HCT116 (cell line): ENCODE measurements around the gene ESX1. TPM values are rescaled to one million over a fixed set of nuclear protein-coding genes. Genes with fewer than 3 reads are reported as not detected.

Experiments
- ATAC-seq: fragments of 200-7000 bp; cut with Tn5 transposase; 2 replicates; pipeline ENCODE4 v1.9.1; 2020; ENCODE audit warnings: mild to moderate bottlenecking, moderate library complexity
- BruUV-seq: library from RNA; stranded (reverse); fragments of 400-500 nt; replicated peaks from 2 replicates; lab custom pipeline; 2021; lab: Mats Ljungman, UMichigan
- CTCF ChIA-PET: fragments of 300-600 bp; sonication (Branson Sonifier 250); formaldehyde crosslinking; loops from one replicate; lab custom pipeline; 2021; ENCODE audit warnings: antibody characterized with exemption; lab: Charles Lee
- POLR2A ChIA-PET: fragments of 300-600, 350-600 bp; sonication (Branson Sonifier 250); formaldehyde crosslinking; loops from one replicate; lab custom pipeline; 2021; ENCODE audit warnings: antibody characterized with exemption; lab: Charles Lee
- RAD21 ChIA-PET, 2 experiments: fragments of 300-600 bp; sonication (Branson Sonifier 250); formaldehyde crosslinking; loops; one replicate each; lab custom pipeline; 2023; ENCODE audit warnings: low total read pairs in 2 of 2; ENCODE audit not compliant: uncharacterized antibody in 2 of 2, unreplicated experiment in 2 of 2, low non-redundant PET in 1 of 2; lab: Charles Lee
- DNase-seq: peaks from one replicate; pipeline ENCODE4 v3.0.0-alpha.2; 2010; ENCODE audit warnings: low read depth, low spot score
- H2AFZ ChIP-seq: fragments of 200-600 bp; shearing (Covaris generic), sonication (generic); 2 replicates; pipeline ENCODE4 v1.6.1; 2017; ENCODE audit warnings: low read depth, mixed run types, mixed read lengths, antibody characterized with exemption, low read length; ENCODE audit not compliant: poor library complexity, severe bottlenecking
- H3K27ac ChIP-seq: 2 replicates; pipeline ENCODE4 v1.5.1; 2012; ENCODE audit warnings: low read depth, low read length
- H3K27me3 ChIP-seq: fragments of 200-600 bp; sonication (generic); 2 replicates; pipeline ENCODE4 v1.6.1; 2016; ENCODE audit warnings: mixed run types, low read length, mixed read lengths; ENCODE audit not compliant: insufficient read depth
- H3K36me3 ChIP-seq, 2 experiments: fragments of 200-500 bp in 1 of 2; fragments of 200-600 bp in 1 of 2; sonication (Bioruptor generic) in 1 of 2; sonication (generic) in 1 of 2; 2 replicates each; pipeline versions ENCODE4 v1.5.1 to v1.6.1; 2014 to 2016; ENCODE audit warnings: low read length in 2 of 2, inconsistent platforms in 1 of 2, mixed read lengths in 1 of 2, mixed run types in 1 of 2; ENCODE audit not compliant: insufficient read depth in 2 of 2, control insufficient read depth in 1 of 2
- H3K4me1 ChIP-seq, 2 experiments: fragments of 200-600 bp in 1 of 2; sonication (generic) in 1 of 2; 2 replicates each; pipeline versions ENCODE4 v1.5.1 to v1.6.1; 2012 to 2017; ENCODE audit warnings: low read length in 2 of 2, inconsistent platforms in 1 of 2, mild to moderate bottlenecking in 1 of 2, mixed read lengths in 1 of 2, mixed run types in 1 of 2, moderate library complexity in 1 of 2; ENCODE audit not compliant: insufficient read depth in 2 of 2, control insufficient read depth in 1 of 2
- H3K4me2 ChIP-seq: fragments of 200-600 bp; sonication (generic); 2 replicates; pipeline ENCODE4 v1.6.1; 2017; ENCODE audit warnings: mixed run types, low read length, mixed read lengths
- H3K4me3 ChIP-seq, 2 experiments: fragments of 200-600 bp in 1 of 2; sonication (generic) in 1 of 2; replicated peaks in 1 of 2; 2 replicates each; pipeline ENCODE4 v1.5.1; 2011 to 2016; ENCODE audit warnings: low read length in 2 of 2, control low read depth in 1 of 2, low read depth in 1 of 2, mild to moderate bottlenecking in 1 of 2, mixed read lengths in 1 of 2, mixed run types in 1 of 2
- H3K79me2 ChIP-seq: fragments of 200-600 bp; sonication (generic); 2 replicates; pipeline ENCODE4 v1.6.1; 2017; ENCODE audit warnings: mild to moderate bottlenecking, mixed run types, low read length, moderate library complexity, mixed read lengths; ENCODE audit not compliant: insufficient read depth
- H3K9ac ChIP-seq: fragments of 200-600 bp; sonication (generic); 2 replicates; pipeline ENCODE4 v1.6.1; 2016; ENCODE audit warnings: low read length, mixed read lengths
- H3K9me2 ChIP-seq: fragments of 200-600 bp; sonication (generic), shearing (Covaris generic); 2 replicates; pipeline ENCODE4 v1.6.1; 2017; ENCODE audit warnings: mixed run types, mild to moderate bottlenecking, moderate library complexity; ENCODE audit not compliant: insufficient read depth
- H3K9me3 ChIP-seq, 2 experiments: fragments of 200-500 bp in 1 of 2; fragments of 200-600 bp in 1 of 2; sonication (Bioruptor generic) in 1 of 2; sonication (generic) in 1 of 2; 2 replicates each; pipeline ENCODE4 v1.6.1; 2014 to 2017; ENCODE audit warnings: low read length in 2 of 2, mixed read lengths in 2 of 2, inconsistent platforms in 1 of 2, low read depth in 1 of 2, mild to moderate bottlenecking in 1 of 2, mixed run types in 1 of 2, moderate library complexity in 1 of 2; ENCODE audit not compliant: control insufficient read depth in 1 of 2, insufficient read depth in 1 of 2
- H4K20me1 ChIP-seq: fragments of 200-600 bp; sonication (generic), shearing (Covaris generic); 2 replicates; pipeline ENCODE4 v1.6.1; 2017; ENCODE audit warnings: mixed run types, mild to moderate bottlenecking, moderate library complexity; ENCODE audit not compliant: insufficient read depth
- CEBPB ChIP-seq: IDR thresholded peaks from 2 replicates; pipeline ENCODE4 v1.6.1; 2012; ENCODE audit warnings: low read depth
- ELF1 ChIP-seq: IDR thresholded peaks from 2 replicates; pipeline ENCODE4 v1.6.1; 2012; ENCODE audit warnings: low read depth, borderline replicate concordance
- EZH2phosphoT487 ChIP-seq: fragments of 200-600 bp; IDR thresholded peaks from 2 replicates; pipeline ENCODE4 v1.6.1; 2018; ENCODE audit warnings: antibody characterized with exemption, borderline replicate concordance
- JUND ChIP-seq: IDR thresholded peaks from 2 replicates; pipeline ENCODE4 v1.6.1; 2012
- POLR2A ChIP-seq: IDR thresholded peaks from 2 replicates; pipeline ENCODE4 v1.7.0; 2011; ENCODE audit warnings: borderline replicate concordance; ENCODE audit not compliant: insufficient read depth, insufficient read length; ENCODE audit errors: extremely low read depth
- POLR2AphosphoS5 ChIP-seq: IDR thresholded peaks from 2 replicates; pipeline ENCODE4 v1.6.1; 2011; ENCODE audit warnings: mild to moderate bottlenecking, low read depth, low read length, moderate library complexity
- RAD21 ChIP-seq: IDR thresholded peaks from 2 replicates; pipeline ENCODE4 v1.6.1; 2012; ENCODE audit warnings: low read depth, mild to moderate bottlenecking
- SIN3A ChIP-seq: IDR thresholded peaks from 2 replicates; pipeline ENCODE4 v1.6.1; 2012; ENCODE audit warnings: low read depth
- SRF ChIP-seq: IDR thresholded peaks from 2 replicates; pipeline ENCODE4 v1.6.1; 2012; ENCODE audit warnings: low read depth
- TCF7L2 ChIP-seq: IDR thresholded peaks from 2 replicates; pipeline ENCODE4 v1.7.0; 2011; ENCODE audit warnings: borderline replicate concordance, inconsistent platforms; ENCODE audit not compliant: insufficient read depth, insufficient read length; ENCODE audit errors: extremely low read depth
- YY1 ChIP-seq: IDR thresholded peaks from 2 replicates; pipeline ENCODE4 v1.6.1; 2011; ENCODE audit warnings: low read length, low read depth, moderate library complexity, mild to moderate bottlenecking; ENCODE audit not compliant: insufficient replicate concordance; ENCODE audit errors: extremely low read depth
- ZNF274 ChIP-seq: fragments of 200-500 bp; sonication (Bioruptor generic); IDR thresholded peaks from 2 replicates; pipeline ENCODE4 v1.6.1; 2014; ENCODE audit warnings: mild to moderate bottlenecking, low read depth, low read length, inconsistent platforms
- intact Hi-C: fragments of 100-400 bp; cut with micrococcal nuclease; formaldehyde crosslinking; loops from 2 replicates; pipeline ENCODE4 v1.10.0; 2022
- total RNA-seq: library from RNA; stranded (reverse); gene quantifications from one replicate; pipeline ENCODE4 v1.2.1, GENCODE V29; 2021; ENCODE audit not compliant: unreplicated experiment
- TF ChIP-seq, protein P1 (sequence below): IDR thresholded peaks from 2 replicates; pipeline ENCODE4 v1.6.1; 2012; ENCODE audit warnings: low read depth
- TF ChIP-seq, protein P2 (sequence below): IDR thresholded peaks from 2 replicates; pipeline ENCODE4 v1.6.1; 2011; ENCODE audit warnings: mild to moderate bottlenecking, low read length, moderate library complexity; ENCODE audit not compliant: insufficient replicate concordance; ENCODE audit errors: extremely low read depth

ESX1 gene
- total RNA-seq, 1 experiment from 2014 or later: not detected

DNA sequence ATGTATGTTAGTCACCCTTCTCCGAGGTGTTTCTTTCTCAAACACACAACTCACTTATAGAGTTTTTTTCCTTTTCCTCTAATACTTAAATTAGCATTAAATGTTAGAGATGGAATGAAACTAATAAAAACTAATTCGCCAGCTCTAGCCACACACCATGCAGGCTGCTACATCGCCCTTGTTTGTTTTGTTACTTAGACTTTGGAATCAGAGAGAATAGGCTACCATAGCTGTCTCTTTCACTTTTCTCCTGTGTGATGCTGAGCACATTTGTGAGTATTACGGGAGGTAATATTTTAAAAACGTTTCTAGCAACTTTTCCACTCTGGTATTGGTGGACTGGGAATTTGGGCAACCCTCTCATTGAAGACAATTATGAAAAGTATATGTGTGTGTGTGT is 43.5 kb downstream of the ESX1 start:
- Histone ChIP-seq H3K4me2 (no peak overlapping the region), H3K36me3 (no peaks in the 10 kb centered on the region), H4K20me1 (no peaks in the 10 kb centered on the region), H3K9ac (no peak overlapping the region), H3K79me2 (no peaks in the 10 kb centered on the region), H3K27me3 (no peaks in the 10 kb centered on the region), H2AFZ (no peak overlapping the region), H3K9me3 (no peaks in the 10 kb centered on the region), H3K9me2 (no peaks in the 10 kb centered on the region), H3K4me1 (no peaks in the 10 kb centered on the region), H3K27ac (no peak overlapping the region), H3K4me3 (no peak overlapping the region)
- TF ChIP-seq TCF7L2: no peak
- TF ChIP-seq JUND: no peak
- TF ChIP-seq, protein P1, sequence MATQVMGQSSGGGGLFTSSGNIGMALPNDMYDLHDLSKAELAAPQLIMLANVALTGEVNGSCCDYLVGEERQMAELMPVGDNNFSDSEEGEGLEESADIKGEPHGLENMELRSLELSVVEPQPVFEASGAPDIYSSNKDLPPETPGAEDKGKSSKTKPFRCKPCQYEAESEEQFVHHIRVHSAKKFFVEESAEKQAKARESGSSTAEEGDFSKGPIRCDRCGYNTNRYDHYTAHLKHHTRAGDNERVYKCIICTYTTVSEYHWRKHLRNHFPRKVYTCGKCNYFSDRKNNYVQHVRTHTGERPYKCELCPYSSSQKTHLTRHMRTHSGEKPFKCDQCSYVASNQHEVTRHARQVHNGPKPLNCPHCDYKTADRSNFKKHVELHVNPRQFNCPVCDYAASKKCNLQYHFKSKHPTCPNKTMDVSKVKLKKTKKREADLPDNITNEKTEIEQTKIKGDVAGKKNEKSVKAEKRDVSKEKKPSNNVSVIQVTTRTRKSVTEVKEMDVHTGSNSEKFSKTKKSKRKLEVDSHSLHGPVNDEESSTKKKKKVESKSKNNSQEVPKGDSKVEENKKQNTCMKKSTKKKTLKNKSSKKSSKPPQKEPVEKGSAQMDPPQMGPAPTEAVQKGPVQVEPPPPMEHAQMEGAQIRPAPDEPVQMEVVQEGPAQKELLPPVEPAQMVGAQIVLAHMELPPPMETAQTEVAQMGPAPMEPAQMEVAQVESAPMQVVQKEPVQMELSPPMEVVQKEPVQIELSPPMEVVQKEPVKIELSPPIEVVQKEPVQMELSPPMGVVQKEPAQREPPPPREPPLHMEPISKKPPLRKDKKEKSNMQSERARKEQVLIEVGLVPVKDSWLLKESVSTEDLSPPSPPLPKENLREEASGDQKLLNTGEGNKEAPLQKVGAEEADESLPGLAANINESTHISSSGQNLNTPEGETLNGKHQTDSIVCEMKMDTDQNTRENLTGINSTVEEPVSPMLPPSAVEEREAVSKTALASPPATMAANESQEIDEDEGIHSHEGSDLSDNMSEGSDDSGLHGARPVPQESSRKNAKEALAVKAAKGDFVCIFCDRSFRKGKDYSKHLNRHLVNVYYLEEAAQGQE: no peak
- no peak for TF ChIP-seq RAD21
- TF ChIP-seq SRF: no peak
- no peak for TF ChIP-seq CEBPB
- no peak for TF ChIP-seq ELF1
- TF ChIP-seq ZNF274: no peak
- TF ChIP-seq EZH2phosphoT487: no peak
- no peak for TF ChIP-seq POLR2AphosphoS5
- TF ChIP-seq, protein P2, sequence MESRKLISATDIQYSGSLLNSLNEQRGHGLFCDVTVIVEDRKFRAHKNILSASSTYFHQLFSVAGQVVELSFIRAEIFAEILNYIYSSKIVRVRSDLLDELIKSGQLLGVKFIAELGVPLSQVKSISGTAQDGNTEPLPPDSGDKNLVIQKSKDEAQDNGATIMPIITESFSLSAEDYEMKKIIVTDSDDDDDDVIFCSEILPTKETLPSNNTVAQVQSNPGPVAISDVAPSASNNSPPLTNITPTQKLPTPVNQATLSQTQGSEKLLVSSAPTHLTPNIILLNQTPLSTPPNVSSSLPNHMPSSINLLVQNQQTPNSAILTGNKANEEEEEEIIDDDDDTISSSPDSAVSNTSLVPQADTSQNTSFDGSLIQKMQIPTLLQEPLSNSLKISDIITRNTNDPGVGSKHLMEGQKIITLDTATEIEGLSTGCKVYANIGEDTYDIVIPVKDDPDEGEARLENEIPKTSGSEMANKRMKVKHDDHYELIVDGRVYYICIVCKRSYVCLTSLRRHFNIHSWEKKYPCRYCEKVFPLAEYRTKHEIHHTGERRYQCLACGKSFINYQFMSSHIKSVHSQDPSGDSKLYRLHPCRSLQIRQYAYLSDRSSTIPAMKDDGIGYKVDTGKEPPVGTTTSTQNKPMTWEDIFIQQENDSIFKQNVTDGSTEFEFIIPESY: no peak
- no peak for TF ChIP-seq SIN3A
- no peak for TF ChIP-seq POLR2A
- TF ChIP-seq YY1: no peak
- no TSS peak for BruUV-seq
- ChIA-PET POLR2A (no interaction called here), RAD21 (no interaction called here), CTCF (no interaction called here)
- no peak for DNase-seq
- ATAC-seq: no peak
- intact Hi-C loops: no loop called here
